Measurements from ENCODE around the gene PHLDA1. TPM values are rescaled to one million over a fixed set of nuclear protein-coding genes. Genes with fewer than 3 reads are reported as not detected.

PHLDA1 gene
- total RNA-seq, 3 donors from 2014 or later (not counting 1 experiment from before 2014, with no cell fraction given) = 11.1 to 24.0 (median 19.1) TPM

GRCh38 chr12:76072568-76072967 is 41.0 kb upstream of the PHLDA1 start:
- Histone ChIP-seq H3K27ac (ENCODE audit: low read length) (no peak overlapping the region), H3K27me3 (ENCODE audit: control insufficient read depth, insufficient read depth, low read length) (no peaks in the 10 kb centered on the region), H3K4me3 (ENCODE audit: low read length) (no peak overlapping the region), H3K36me3 (ENCODE audit: control insufficient read depth, insufficient read depth, low read length) (peaks cover 19% of the 10 kb centered on the region), H3K4me1 (ENCODE audit: control insufficient read depth, insufficient read depth, low read length) (no peaks in the 10 kb centered on the region), H3K9me3 (ENCODE audit: control insufficient read depth, insufficient read depth, low read length) (no peaks in the 10 kb centered on the region)
- no peak overlapping the region for H3K27ac Mint-ChIP-seq
- no peak for TF ChIP-seq CTCF (IDR thresholded peaks at IDR 0.05)
- H3K9me3 Mint-ChIP-seq = no peaks in the 10 kb centered on the region
- no peak overlapping the region for H3K4me3 Mint-ChIP-seq
- H3K4me1 Mint-ChIP-seq = peaks cover 26 to 54% of the 10 kb centered on the region in 2 donors
- intact Hi-C loops (cut with micrococcal nuclease) = no loop called here
- H3K36me3 Mint-ChIP-seq = no peaks in the 10 kb centered on the region
- ATAC-seq (no peak), DNase-seq (no peak)
- no peaks in the 10 kb centered on the region for H3K27me3 Mint-ChIP-seq (ENCODE audit: low read depth in 2 of 2)
- WGBS (ENCODE audit: insufficient coverage) = 100% methylated on average over 3 of the region's 3 CpGs

- no peak for ATAC-seq
- no peaks in the 10 kb centered on the region for H3K9me3 ChIP-seq (ENCODE audit: control insufficient read depth, insufficient read depth, low read length)
- H3K27ac Mint-ChIP-seq = no peak overlapping the region
- H3K36me3 ChIP-seq (ENCODE audit: control insufficient read depth, insufficient read depth, low read length) = peaks cover 45% of the 10 kb centered on the region
- H3K9me3 Mint-ChIP-seq = peaks cover 2 to 10% of the 10 kb centered on the region in 2 donors
- peaks cover 17% of the 10 kb centered on the region for H3K36me3 Mint-ChIP-seq
- peaks cover 24 to 39% of the 10 kb centered on the region in 2 donors for H3K4me1 Mint-ChIP-seq
- no peak overlapping the region for H3K4me3 Mint-ChIP-seq
- H3K27me3 Mint-ChIP-seq (ENCODE audit: low read depth in 2 of 2) = no peaks in the 10 kb centered on the region
- H3K27ac ChIP-seq (ENCODE audit: low read length) = no peak overlapping the region
- H3K4me1 ChIP-seq (ENCODE audit: control insufficient read depth, insufficient read depth, low read length) = no peaks in the 10 kb centered on the region
- intact Hi-C loops (cut with micrococcal nuclease) = no loop called here
- TF ChIP-seq CTCF (IDR thresholded peaks at IDR 0.05) = no peak
- no peak for DNase-seq
- no peaks in the 10 kb centered on the region for H3K27me3 ChIP-seq (ENCODE audit: control insufficient read depth, insufficient read depth, low read length)
- H3K4me3 ChIP-seq (ENCODE audit: low read length) = no peak overlapping the region
Observed at GRCh38 chr12:76069339-76069738, 37.8 kb upstream of the PHLDA1 start.

- intact Hi-C loops (cut with micrococcal nuclease) = no loop called here
- Mint-ChIP-seq H3K4me3 (no peak overlapping the region), H3K36me3 (peaks cover 37% of the 10 kb centered on the region), H3K27me3 (ENCODE audit: low read depth in 2 of 2) (no peaks in the 10 kb centered on the region), H3K9me3 (peaks cover 4 to 13% of the 10 kb centered on the region in 2 donors), H3K27ac (no peak overlapping the region), H3K4me1 (peaks cover 10 to 22% of the 10 kb centered on the region in 2 donors)
- H3K27me3 ChIP-seq (ENCODE audit: control insufficient read depth, insufficient read depth, low read length) = no peaks in the 10 kb centered on the region
- H3K9me3 ChIP-seq (ENCODE audit: control insufficient read depth, insufficient read depth, low read length) = no peaks in the 10 kb centered on the region
- ATAC-seq (no peak), DNase-seq (no peak)
- H3K4me1 ChIP-seq (ENCODE audit: control insufficient read depth, insufficient read depth, low read length) = no peaks in the 10 kb centered on the region
- peaks cover 44% of the 10 kb centered on the region for H3K36me3 ChIP-seq (ENCODE audit: control insufficient read depth, insufficient read depth, low read length)
- no peak overlapping the region for H3K27ac ChIP-seq (ENCODE audit: low read length)
- no CpG with 5 or more reads among the region's 3 CpGs for WGBS (ENCODE audit: insufficient coverage)
- no peak overlapping the region for H3K4me3 ChIP-seq (ENCODE audit: low read length)
- no peak for TF ChIP-seq CTCF (IDR thresholded peaks at IDR 0.05)
Observed at GRCh38 chr12:76065917-76066316, 34.3 kb upstream of the PHLDA1 start.

GRCh38 chr12:76064904-76065303 is 33.3 kb upstream of the PHLDA1 start:
- Mint-ChIP-seq H3K9me3 (peaks cover 4 to 13% of the 10 kb centered on the region in 2 donors), H3K36me3 (peaks cover 37% of the 10 kb centered on the region), H3K4me3 (no peak overlapping the region), H3K4me1 (peaks cover 10 to 18% of the 10 kb centered on the region in 2 donors), H3K27me3 (ENCODE audit: low read depth in 2 of 2) (no peaks in the 10 kb centered on the region), H3K27ac (peak overlapping the region in 1 of 2 donors; percentile 12)
- Histone ChIP-seq H3K4me1 (ENCODE audit: control insufficient read depth, insufficient read depth, low read length) (no peaks in the 10 kb centered on the region), H3K27me3 (ENCODE audit: control insufficient read depth, insufficient read depth, low read length) (no peaks in the 10 kb centered on the region), H3K36me3 (ENCODE audit: control insufficient read depth, insufficient read depth, low read length) (peaks cover 47% of the 10 kb centered on the region), H3K9me3 (ENCODE audit: control insufficient read depth, insufficient read depth, low read length) (no peaks in the 10 kb centered on the region), H3K4me3 (ENCODE audit: low read length) (no peak overlapping the region), H3K27ac (ENCODE audit: low read length) (no peak overlapping the region)
- DNase-seq = no peak
- intact Hi-C loops (cut with micrococcal nuclease) = no loop called here
- no peak for TF ChIP-seq CTCF (IDR thresholded peaks at IDR 0.05)
- WGBS (ENCODE audit: insufficient coverage) = 100% methylated on average over 1 of the region's 1 CpG
- no peak for ATAC-seq

Measured in natural killer cell (primary cell).